PFSK-1 (cell line): Measurements from ENCODE around the gene KRT16.

ENCODE experiments used
- FOXP2 ChIP-seq: optimal IDR thresholded peaks from 2 replicates; pipeline ENCODE3; 2011; ENCODE audit warnings: borderline replicate concordance, control low read depth, inconsistent platforms; ENCODE audit not compliant: insufficient read depth; ENCODE audit errors: extremely low read length, extremely low read depth
- POLR2AphosphoS5 ChIP-seq: IDR thresholded peaks from 2 replicates; pipeline ENCODE4 v1.6.1; 2012; ENCODE audit warnings: low read depth, mild to moderate bottlenecking, control low read depth, low read length, moderate library complexity
- REST ChIP-seq, 2 experiments: IDR thresholded peaks; 2 replicates each; pipeline versions ENCODE4 v1.6.1 to v1.8.0; 2011 to 2012; ENCODE audit warnings: low read depth in 2 of 2, low read length in 2 of 2, control low read depth in 1 of 2, inconsistent platforms in 1 of 2, mild to moderate bottlenecking in 1 of 2, moderate library complexity in 1 of 2; ENCODE audit not compliant: insufficient read depth in 1 of 2
- SIN3A ChIP-seq: IDR thresholded peaks from 2 replicates; pipeline ENCODE4 v1.6.1; 2012; ENCODE audit warnings: mild to moderate bottlenecking, low read length, moderate library complexity, borderline replicate concordance; ENCODE audit not compliant: insufficient read depth
- TAF1 ChIP-seq: IDR thresholded peaks from 2 replicates; pipeline ENCODE4 v1.6.1; 2012; ENCODE audit warnings: low read length, control low read depth, borderline replicate concordance; ENCODE audit not compliant: insufficient read depth

The KRT16 gene

DNA sequence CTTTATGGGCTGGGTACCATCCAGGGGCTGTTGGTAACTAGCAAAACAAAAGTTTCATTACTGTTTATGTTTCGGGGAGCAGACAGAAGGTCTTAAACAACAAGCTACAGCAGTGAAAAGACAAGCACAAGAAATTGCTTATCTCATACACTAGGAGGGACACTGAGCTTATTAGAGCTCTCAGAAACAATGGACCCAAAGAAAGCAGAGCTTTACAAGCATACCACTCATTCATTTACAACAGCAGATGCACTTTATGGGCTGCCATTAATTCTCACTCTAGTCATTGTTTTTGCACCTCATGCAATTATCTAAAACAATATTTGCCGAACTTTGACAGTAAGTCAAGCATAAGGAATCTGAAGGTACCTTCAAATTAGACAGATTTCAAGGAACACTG is 10.0 kb downstream of the KRT16 start:
- TF ChIP-seq TAF1 (no peak), SIN3A (no peak), FOXP2 (no peak), REST (IDR thresholded peaks at IDR 0.05; ENCODE audit: insufficient read depth in 1 of 2, low read depth in 2 of 2, low read length in 2 of 2) (no peak), POLR2AphosphoS5 (no peak)

DNA sequence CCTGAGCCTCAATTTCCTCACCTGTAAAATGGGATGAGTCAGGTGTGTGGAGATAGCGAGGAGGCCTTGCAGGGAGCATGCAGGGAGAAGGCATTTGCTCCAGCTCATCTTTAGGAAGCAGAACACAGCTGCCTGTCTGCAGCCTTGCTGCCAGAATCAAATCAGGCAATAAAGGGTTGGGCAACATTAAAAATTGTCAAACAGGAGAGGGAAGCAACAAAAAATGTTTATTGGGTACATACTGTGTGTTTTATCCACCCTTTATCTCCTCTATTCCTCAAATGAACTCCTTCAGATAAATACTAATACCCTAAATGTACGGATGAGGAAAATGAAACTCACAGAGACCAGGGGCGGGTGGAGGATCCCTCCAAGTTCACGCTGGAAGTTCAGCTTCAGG is 12.2 kb downstream of the KRT16 start:
- TF ChIP-seq POLR2AphosphoS5, result no peak
- no peak for TF ChIP-seq SIN3A
- TF ChIP-seq FOXP2, result no peak
- no peak for TF ChIP-seq TAF1
- no peak for TF ChIP-seq REST (IDR thresholded peaks at IDR 0.05; ENCODE audit: insufficient read depth in 1 of 2, low read depth in 2 of 2, low read length in 2 of 2)

DNA sequence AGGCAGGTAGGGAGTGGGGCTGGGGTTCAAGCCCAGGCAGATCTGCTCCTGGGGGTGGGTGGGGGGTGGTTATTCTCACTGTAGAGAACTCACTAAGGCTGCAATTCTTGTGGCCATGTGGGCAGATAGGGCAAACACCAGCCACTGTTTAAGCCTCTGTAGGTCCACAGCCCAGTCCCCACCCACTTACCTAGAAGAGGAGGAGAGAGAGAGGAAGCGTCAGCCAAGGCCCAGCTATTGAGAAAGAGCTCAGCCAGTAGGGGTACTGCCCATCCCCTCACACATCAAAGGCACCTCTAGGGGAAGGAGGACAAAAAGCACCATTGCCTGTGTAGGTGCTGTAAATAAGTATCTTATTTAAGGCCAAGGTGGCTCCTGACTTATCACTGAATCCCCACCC is 12.9 kb downstream of the KRT16 start:
- no peak for TF ChIP-seq REST (IDR thresholded peaks at IDR 0.05; ENCODE audit: insufficient read depth in 1 of 2, low read depth in 2 of 2, low read length in 2 of 2)
- TF ChIP-seq SIN3A, result no peak
- TF ChIP-seq FOXP2, result no peak
- no peak for TF ChIP-seq TAF1
- TF ChIP-seq POLR2AphosphoS5, result no peak

DNA sequence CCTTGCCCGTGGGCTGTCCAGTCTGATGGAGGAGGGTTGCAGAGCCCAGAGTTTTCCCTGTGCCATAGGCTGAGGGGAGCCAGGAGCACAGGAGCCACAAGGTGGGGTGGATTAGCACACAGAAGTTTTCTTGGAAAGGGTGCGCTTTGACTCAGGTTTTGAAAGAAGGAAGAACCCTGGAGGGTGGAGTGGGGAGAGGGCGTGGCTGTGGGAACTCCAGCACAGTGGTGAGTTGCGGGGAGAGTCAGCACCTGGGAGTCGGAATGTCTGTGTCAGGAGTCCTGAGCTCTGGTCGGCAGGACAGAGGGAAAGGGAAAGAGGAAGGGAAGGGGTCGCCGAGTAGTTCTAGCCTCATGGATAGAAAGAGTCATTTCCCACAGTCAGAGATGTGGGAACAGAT is 17.0 kb downstream of the KRT16 start:
- TF ChIP-seq REST (IDR thresholded peaks at IDR 0.05; ENCODE audit: insufficient read depth in 1 of 2, low read depth in 2 of 2, low read length in 2 of 2) (no peak), SIN3A (no peak), TAF1 (no peak), POLR2AphosphoS5 (no peak), FOXP2 (no peak)

- TF ChIP-seq POLR2AphosphoS5 (no peak), TAF1 (no peak), FOXP2 (no peak), REST (IDR thresholded peaks at IDR 0.05; ENCODE audit: insufficient read depth in 1 of 2, low read depth in 2 of 2, low read length in 2 of 2) (no peak), SIN3A (no peak)
These were observed 18.1 kb downstream of the KRT16 start for GRCh38 chr17:41594363-41594915.
